HPDE6-E6E7 (cell line): ENCODE measurements around the gene CRACR2B.

ENCODE experiments used
- DNase-seq: peaks from one replicate; pipeline ENCODE4 v3.0.0; 2011; ENCODE audit warnings: missing footprints; ENCODE audit errors: extremely low spot score

CRACR2B gene

DNA sequence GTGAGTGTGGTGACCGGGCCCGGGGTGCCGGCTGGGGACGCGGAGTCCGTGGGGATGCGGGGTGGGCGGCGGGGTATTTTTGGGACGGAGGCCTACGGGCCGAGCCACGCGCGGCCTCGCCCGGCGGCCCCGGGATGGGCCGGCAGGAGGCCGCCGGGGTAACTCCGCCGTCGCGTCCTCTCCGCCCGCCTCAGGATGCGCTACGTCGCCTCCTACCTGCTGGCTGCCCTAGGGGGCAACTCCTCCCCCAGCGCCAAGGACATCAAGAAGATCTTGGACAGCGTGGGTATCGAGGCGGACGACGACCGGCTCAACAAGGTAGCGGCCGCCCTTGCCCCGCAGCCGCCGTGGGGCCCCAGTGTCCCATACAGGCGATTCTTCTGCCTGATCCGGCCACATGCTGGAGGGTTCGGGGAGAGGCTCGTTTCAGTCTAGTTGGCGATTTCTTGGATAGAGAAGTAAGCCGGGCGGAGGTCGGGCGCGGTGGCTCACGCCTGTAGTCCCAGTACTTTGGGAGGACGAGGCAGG lies 17.6 kb upstream of the CRACR2B start:
- DNase-seq, result no peak

GRCh38 chr11:811446-812245 lies 16.1 kb upstream of the CRACR2B start:
- no peak for DNase-seq

GRCh38 chr11:812390-812789 lies 15.3 kb upstream of the CRACR2B start:
- no peak for DNase-seq

GRCh38 chr11:813072-813455 lies 14.7 kb upstream of the CRACR2B start:
- no peak for DNase-seq

DNA sequence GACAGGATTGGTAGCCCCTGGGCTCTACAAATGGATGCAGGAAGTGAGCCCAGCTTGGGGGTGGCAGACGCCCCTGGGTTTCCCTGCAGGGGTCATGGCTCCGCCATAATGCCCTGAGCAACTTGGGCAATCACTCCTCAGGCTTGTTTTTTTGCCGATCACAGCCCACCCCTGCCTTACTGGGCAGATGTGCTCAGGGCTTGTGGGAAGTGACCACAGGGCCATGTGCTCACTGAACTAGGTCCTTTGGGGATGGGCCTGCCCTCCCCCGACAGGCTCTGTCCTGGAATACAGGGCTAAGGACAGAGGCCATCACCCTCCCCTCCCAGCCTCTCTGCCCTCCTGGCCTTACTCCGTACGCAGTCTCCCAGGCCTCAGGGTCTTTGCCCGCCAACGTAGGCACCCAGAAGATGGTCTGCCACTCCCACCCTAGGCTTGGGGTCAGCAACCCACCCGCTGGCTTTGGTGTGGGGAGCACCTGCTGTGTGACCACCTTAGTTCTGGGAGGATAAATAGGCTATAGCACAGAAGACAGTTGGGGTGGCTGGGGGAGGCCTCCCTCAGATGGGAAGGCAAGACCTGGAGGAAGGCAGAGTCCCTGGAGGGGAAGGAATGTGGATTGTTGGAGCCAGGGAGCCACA lies 14.1 kb upstream of the CRACR2B start:
- no peak for DNase-seq

DNA sequence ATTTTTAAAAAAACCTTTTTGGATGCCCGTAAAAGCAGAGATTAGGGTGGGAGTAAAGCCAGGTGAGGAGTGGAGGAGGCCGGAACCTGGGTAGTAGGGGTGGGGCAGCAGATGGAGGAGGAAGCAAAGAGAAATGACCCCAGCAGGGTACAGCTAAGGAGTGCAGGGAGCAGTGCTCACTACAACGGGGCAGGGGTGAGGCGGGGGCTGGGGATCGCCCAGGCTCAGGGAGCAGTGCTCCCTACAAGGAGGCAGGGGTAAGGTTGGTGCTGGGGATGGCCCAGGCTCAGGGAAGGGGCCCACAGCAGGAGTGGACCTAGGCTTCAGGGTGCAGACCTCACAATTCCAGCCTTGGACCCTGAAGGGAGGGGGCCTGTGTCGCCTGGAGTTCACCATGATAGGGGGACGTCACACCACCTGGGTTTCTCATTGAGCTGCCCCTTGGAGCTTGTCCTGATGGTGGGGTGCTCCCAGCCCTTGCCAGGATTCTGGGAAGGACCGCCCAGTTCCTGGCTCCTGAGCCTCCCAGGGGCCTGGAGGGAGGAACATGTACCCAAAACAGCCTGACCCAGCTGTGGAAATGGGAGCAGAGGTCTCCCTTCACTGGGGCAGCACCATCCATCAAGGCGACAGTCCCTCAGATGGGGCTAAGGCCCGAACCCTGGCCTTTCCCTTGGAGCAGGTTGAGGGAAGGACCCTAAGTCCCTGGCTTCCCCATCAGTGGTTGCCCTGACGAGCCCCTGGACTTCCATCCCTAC lies 11.9 kb upstream of the CRACR2B start:
- DNase-seq, result no peak

- no peak for DNase-seq
These were observed 11.3 kb upstream of the CRACR2B start for GRCh38 chr11:816433-816779.

- peak; percentile 70 for DNase-seq
These were observed 9.2 kb upstream of the CRACR2B start, which contains the start of gene PNPLA2 for GRCh38 chr11:818396-819128. Gene PNPLA2 (plus strand): TSS chr11:818914. CDS start chr11:819719, 805 bp downstream.

DNA sequence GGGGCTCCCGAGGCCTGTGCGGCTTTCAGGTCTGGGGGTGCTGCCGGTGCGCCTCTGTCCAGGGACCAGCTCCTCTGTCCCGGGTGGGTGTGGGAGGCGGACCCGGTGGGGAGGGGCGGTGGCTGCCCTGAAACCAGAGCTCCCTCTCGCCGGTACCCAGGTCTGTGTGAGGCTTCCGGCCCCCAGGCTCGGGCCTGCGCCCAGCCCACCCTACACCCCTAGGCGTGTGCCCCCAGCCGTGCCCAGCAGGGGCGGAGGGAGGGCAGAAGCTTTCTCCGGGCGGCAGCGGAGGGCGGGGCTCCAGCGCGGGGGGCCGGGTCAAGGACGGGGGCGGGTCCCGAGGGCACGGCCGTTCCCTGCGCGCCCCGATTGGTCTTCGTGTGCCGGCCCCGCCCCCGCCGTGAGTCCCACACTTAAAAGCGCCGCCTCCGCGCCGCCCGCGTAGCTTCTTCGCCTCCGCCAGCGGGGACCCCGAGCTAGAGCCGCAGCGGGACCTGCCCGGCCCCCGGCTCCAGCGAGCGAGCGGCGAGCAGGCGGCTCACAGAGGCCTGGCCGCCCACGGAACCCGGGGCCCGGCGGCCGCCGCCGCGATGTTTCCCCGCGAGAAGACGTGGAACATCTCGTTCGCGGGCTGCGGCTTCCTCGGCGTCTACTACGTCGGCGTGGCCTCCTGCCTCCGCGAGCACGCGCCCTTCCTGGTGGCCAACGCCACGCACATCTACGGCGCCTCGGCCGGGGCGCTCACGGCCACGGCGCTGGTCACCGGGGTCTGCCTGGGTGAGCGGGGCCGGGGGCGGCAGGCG lies 8.4 kb upstream of the CRACR2B start:
- no peak for DNase-seq

GRCh38 chr11:819943-820649 lies 7.6 kb upstream of the CRACR2B start:
- DNase-seq, result no peak

GRCh38 chr11:820655-821511 lies 6.8 kb upstream of the CRACR2B start:
- no peak for DNase-seq

- DNase-seq, result no peak
These were observed 6.0 kb upstream of the CRACR2B start for GRCh38 chr11:821512-822371.

DNA sequence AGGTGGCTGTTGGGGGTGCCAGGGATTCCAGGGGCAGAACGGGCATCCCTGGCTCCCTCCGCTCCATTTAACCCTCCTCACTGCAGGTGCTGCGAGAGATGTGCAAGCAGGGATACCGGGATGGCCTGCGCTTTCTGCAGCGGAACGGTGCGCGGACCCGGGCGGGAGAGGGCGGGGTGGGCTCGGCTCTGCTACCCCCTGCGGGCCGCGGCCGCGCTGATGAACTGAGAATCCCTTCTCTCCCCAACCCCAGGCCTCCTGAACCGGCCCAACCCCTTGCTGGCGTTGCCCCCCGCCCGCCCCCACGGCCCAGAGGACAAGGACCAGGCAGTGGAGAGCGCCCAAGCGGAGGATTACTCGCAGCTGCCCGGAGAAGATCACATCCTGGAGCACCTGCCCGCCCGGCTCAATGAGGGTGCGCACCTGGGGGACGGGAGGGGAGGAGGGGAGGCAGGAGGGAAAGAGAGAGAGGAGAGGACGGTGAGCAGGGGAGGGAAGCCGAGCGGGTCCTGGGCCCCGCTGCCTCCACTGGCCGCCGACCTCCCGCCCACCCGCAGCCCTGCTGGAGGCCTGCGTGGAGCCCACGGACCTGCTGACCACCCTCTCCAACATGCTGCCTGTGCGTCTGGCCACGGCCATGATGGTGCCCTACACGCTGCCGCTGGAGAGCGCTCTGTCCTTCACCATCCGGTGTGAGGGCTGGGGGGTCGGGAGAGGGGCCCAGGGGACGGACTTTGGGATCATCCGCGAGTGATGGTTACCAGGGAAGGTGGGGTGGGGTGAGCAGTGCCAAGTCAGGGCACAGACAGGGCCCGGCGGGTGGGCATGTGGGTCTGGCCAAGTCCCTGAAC lies 4.1 kb upstream of the CRACR2B start:
- DNase-seq, result no peak

GRCh38 chr11:824292-824880 lies 3.3 kb upstream of the CRACR2B start:
- DNase-seq, result no peak

- no peak for DNase-seq
These were observed 2.8 kb upstream of the CRACR2B start for GRCh38 chr11:824942-825341.

GRCh38 chr11:825366-826226 lies 2.1 kb upstream of the CRACR2B start:
- DNase-seq, result no peak
